IPS-NIHi11 (cell line): ENCODE results near the gene SEC14L1.
"Not testable (repeated sequence)": the region's sequence is repeated elsewhere in the genome, so short reads cannot be mapped to it uniquely, and the experiment has no call there.

Experiments used
- DNase-seq: peaks from one replicate; pipeline ENCODE4 v3.0.0; 2012; ENCODE audit warnings: mixed read lengths, low spot score

The SEC14L1 gene

DNA sequence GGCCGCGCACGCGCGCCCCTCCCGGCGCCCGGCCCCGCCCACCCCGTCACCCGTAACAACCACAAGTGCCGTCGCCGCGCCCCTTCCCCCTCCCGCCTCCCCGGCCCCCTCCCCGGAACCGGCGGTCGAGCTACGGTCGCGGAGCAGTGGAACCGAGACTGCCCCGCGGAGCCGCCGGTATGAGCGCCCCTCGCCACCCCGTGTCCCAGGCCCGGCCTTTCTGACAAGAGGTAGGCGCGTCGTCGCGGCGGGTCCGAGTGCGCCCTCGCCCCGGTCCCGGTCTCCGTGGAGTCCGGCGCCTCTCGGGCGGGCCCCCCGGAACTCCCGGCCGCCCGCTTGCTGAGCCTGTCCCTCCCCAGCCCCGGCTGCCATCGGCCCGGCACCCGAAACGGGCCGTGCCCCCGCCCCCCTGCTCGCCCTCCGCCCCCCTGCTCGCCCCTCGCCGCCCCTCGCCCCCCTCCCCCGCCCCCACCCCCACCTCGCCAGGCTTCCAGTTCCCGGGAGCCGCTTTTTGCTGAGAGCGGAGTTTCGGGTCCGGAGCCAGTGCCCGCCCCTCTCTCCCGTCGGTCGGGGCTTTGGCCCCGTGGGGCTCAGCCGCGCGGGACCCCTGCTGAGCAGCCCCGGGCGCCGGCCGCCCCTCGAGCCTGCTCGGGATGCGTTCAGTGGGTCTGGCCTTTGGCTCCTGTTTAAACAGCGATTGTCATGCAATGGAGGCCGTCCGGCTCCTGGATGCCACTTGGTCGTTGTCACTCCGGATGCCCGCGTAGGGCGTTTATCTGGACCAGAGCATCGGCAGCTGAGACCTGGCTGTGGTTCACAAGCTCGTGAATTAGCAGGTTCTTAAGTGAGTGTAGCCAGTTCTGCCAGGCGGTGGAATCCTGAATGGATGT, at the start of gene SEC14L1:
Gene SEC14L1 (plus strand): TSS at position 92 of the 890 bp plus-strand sequence. CDS start 2,628 bp downstream, outside the sequence.
- peak; percentile 60 for DNase-seq

GRCh38 chr17:77092025-77092424, 48.7 kb upstream of the SEC14L1 start:
- DNase-seq, result no peak

- no peak for DNase-seq
These were observed 45.3 kb upstream of the SEC14L1 start for GRCh38 chr17:77095461-77095860.

DNA sequence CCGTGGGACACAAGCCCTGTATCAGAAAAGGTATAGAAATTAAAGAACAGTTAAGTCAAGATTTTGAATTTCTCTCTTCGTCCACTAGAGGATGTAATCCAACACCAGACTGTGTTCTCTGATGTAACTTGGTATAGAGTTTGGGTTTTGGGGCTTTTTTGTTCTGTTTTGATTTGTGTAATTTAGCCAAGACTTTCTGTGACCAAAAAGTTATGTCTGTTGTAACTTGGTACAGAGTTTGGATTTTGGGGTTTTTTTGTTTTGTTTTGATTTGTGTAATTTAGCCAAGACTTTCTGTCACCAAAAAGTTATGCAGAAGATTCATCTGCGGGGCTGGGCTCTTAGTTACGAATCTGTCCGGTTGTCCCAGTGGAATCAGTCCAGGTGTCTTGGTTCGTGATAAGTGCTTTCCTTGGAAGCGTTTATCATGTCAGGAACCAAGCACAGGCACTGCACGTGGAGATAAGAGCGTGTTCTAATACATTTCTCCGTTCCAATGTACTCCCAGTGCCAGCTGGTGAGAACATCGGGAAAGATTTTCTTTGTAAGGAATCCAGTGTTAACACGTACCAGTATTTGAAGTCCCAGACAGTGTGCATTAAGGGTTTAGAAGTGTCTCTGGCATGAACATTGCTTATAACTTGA, 44.1 kb upstream of the SEC14L1 start:
- DNase-seq, result no peak

GRCh38 chr17:77097631-77098180, 43.1 kb upstream of the SEC14L1 start:
- DNase-seq, result no peak

DNA sequence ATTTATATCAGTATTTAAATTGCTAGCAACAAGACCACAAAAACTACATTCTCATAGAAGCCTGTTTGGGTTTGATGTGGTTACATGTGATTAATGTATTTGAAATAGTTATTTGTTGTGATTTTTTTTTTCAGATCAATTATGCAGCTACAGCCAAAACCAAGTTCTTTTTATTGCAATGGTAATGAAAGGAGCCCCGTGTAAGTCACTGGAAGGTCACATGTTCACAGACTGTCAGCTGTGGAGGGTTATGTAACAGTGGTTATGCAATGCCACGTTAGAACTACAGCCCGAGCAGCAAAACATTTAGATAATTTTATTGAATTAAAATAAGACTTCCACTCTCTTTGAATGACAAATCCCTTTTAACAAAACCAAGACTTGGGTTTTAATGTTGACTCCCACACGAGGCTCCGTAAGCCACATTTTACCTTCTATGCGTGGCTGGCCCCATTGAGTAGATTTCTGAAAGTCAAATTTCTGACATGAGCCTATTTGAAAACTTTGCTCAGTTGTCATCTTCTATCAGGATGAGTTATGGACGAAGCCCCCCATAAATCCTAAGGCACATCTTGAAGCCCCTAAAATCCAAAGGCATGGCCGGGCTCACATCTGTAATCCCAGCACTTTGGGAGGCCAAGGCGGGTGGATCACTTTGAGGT, 41.8 kb upstream of the SEC14L1 start:
- no peak for DNase-seq

GRCh38 chr17:77099997-77100396, 40.8 kb upstream of the SEC14L1 start:
- DNase-seq, result no peak

DNA sequence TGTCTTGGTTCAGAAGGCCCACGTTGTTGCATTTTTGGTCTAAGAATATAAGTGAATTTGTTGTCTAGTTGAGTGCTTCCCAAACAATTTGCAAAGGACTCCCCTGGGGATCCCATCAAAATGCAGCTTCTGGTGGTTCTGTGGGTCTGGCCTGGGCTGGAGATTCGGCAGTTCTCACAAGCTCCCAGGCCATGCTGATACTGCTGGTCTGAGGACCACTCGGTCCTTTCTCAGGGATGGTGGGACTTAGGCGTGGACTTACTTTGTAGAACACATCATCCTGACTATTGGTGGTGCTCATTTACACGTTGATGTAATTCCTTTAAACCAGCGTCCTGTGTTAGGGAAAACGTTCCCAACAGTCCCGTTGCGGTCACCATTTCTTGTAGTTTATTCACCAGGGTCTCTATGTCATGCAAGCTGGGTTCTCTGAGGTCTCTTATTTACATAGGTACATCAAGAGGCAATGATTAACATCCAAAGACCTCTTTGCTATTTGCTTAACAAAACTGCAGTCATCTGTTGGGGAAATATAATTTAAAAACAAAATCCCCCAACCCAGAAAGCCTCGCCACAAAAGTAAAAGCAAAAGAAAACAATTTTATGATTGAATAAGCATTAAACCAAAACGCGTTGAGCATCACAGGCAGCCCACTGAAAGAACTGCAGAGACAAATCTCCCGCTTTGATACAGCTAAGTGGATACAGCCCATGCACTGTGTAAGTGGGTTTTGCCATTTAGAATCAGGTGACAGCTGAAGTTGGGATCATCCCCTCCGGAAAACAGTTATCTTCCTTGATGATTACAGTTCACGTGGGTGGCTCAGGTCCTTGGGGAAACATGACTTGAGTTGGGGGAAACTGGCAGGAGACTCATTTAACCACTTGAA, 39.0 kb upstream of the SEC14L1 start:
- no peak for DNase-seq

GRCh38 chr17:77102411-77103134, 38.2 kb upstream of the SEC14L1 start:
- not testable (repeated sequence) for DNase-seq

- no peak for DNase-seq
These were observed 35.1 kb upstream of the SEC14L1 start for GRCh38 chr17:77105706-77106105.

DNA sequence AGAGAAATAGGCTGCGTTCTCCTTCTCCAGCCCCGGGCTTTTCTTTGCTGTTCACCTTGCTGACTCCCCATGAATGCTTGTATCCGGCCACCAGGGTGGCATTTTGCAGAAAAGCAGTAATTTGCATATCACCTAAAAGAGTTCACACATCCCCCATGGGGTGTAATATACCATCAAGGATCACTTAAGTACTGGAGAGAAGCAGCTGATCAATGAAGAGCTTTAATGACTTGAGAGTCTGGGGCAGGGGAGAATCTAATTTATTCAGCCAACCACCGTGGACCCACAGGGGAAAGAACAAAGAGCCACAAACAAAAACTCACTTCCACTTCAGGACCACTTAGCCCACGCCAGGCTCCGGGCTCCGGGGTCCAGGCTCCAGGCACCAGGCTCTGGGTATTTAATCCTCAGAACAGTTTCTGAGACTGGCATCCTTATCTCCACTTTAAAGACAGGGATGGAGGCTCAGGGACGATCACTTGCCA, 33.9 kb upstream of the SEC14L1 start:
- DNase-seq, result no peak

GRCh38 chr17:77107506-77108433, 33.0 kb upstream of the SEC14L1 start:
- no peak for DNase-seq

- no peak for DNase-seq
These were observed 31.5 kb upstream of the SEC14L1 start for GRCh38 chr17:77109159-77109759.

GRCh38 chr17:77109764-77110359, 30.9 kb upstream of the SEC14L1 start:
- peak; percentile 51 for DNase-seq

- not testable (repeated sequence) for DNase-seq
These were observed 29.4 kb upstream of the SEC14L1 start for GRCh38 chr17:77111165-77111933.

DNA sequence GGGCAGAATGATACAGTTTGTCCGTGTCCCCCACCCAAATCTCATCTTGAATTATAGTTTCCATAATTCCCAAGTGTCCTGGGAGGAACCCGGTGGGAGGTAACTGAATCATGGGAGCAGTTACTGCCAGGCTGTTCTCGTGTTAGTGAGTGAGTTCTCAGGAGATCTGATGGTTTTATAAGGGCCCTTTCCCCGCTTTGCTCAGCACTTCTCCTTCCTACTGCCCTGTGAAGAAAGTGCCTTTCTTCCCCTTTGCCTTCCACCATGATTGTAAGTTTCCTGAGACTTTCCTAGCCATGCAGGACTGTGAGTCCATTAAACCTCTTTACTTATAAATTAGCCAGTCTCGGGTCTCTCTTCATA, 28.9 kb upstream of the SEC14L1 start:
- DNase-seq, result no peak

- DNase-seq, result no peak
These were observed 25.3 kb upstream of the SEC14L1 start for GRCh38 chr17:77115510-77115909.

DNA sequence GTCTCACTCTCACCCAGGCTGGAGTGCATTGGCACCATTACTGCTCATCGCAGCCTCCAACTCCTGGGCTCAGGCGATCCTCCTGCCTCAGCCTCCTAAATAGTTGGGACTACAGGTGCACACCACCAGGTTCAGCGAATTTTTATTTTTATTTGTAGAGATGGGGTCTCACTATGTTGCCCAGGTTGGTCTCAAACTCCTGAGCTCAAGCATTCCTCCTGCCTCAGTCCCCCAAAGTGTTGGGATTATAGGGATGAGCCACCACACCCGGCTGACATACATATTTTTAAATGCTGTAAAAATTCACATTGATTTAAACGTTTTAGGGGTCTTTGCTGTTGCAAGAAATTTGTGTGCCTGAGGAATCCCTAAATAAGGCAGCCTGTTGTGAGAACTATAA, 24.8 kb upstream of the SEC14L1 start:
- no peak for DNase-seq
